GM12878 (cell line): ENCODE data around the gene ATP6V1F. TPM values are rescaled to one million over a fixed set of nuclear protein-coding genes. Genes with fewer than 3 reads are reported as not detected.

ENCODE experiments used
- BCL11A ChIP-seq: IDR thresholded peaks from 2 replicates; pipeline ENCODE4 v1.6.1; 2011; ENCODE audit warnings: low read depth, low read length
- CBX3 ChIP-seq: fragments of 200-600 bp; sonication (generic); IDR thresholded peaks from 2 replicates; pipeline ENCODE4 v1.6.1; 2016; ENCODE audit warnings: low read depth, borderline replicate concordance
- CTCF ChIP-seq, 3 experiments: IDR thresholded peaks in 2 of 3; conservative IDR thresholded peaks in 1 of 3; 2 replicates each; pipeline ENCODE4 v1.5.1; 2011; ENCODE audit warnings: low read depth in 3 of 3, low read length in 3 of 3, mild to moderate bottlenecking in 3 of 3, control low read depth in 2 of 3, moderate library complexity in 2 of 3, inconsistent platforms in 1 of 3, mixed read lengths in 1 of 3; ENCODE audit not compliant: control insufficient read depth in 2 of 3, insufficient read depth in 1 of 3; ENCODE audit errors: extremely low read depth in 1 of 3
- HCFC1 ChIP-seq: fragments of 150-350 bp; IDR thresholded peaks from 2 replicates; pipeline ENCODE4 v1.6.1; 2014; ENCODE audit warnings: low read length
- MLLT1 ChIP-seq: fragments of 450-650 bp; IDR thresholded peaks from 2 replicates; pipeline ENCODE4 v1.6.1; 2016; ENCODE audit warnings: mild to moderate bottlenecking
- NBN ChIP-seq: fragments of 450-650 bp; IDR thresholded peaks from 2 replicates; pipeline ENCODE4 v1.6.1; 2016
- RB1 ChIP-seq: fragments of 450-650 bp; formaldehyde crosslinking; IDR thresholded peaks from 2 replicates; pipeline ENCODE4 v1.6.1; 2017; ENCODE audit warnings: mild to moderate bottlenecking, borderline replicate concordance
- RELA ChIP-seq: fragments of 450-650 bp; IDR thresholded peaks from 2 replicates; pipeline ENCODE4 v1.8.0; 2014; ENCODE audit warnings: borderline replicate concordance; ENCODE audit not compliant: partially characterized antibody
- SIX5 ChIP-seq: IDR thresholded peaks from 2 replicates; pipeline ENCODE4 v1.6.1; 2011; ENCODE audit warnings: mild to moderate bottlenecking, low read depth, low read length, moderate library complexity; ENCODE audit not compliant: severe bottlenecking
- USF2 ChIP-seq: IDR thresholded peaks from 2 replicates; pipeline ENCODE4 v1.6.1; 2011; ENCODE audit warnings: low read depth, low read length, improper control_type of control experiment, borderline replicate concordance
- ZNF24 ChIP-seq: fragments of 450-650 bp; IDR thresholded peaks from 2 replicates; pipeline ENCODE4 v1.6.1; 2017; ENCODE audit warnings: antibody characterized with exemption, mild to moderate bottlenecking
- ZSCAN29 ChIP-seq: fragments of 450-650 bp; IDR thresholded peaks from 2 replicates; pipeline ENCODE4 v1.6.1; 2017; ENCODE audit warnings: mild to moderate bottlenecking, moderate library complexity
- polyA plus RNA-seq, 11 experiments: library from polyadenylated mRNA; depleted of rRNA in 4 of 11; unstranded in 6 of 11; stranded (reverse) in 5 of 11; fragments of >200 nt; fragmentation: Nextera tagmentation in 4 of 11; fragmentation: Illumina TruSeq in 1 of 11; extraction: Ambion mirVana in 4 of 11; extraction: Trizol in 1 of 11; gene quantifications; 1 replicate in 1 of 11; 2 replicates in 10 of 11; pipeline versions ENCODE4 v1.2.1 to v1.2.3, GENCODE V29; 2011 to 2016; ENCODE audit warnings: inconsistent platforms in 2 of 11, missing spikeins in 2 of 11, low read depth in 1 of 11
- total RNA-seq, 4 experiments: library from RNA; depleted of rRNA in 3 of 4; stranded (reverse); fragments of >200 nt in 3 of 4; fragmentation: Illumina TruSeq in 1 of 4; extraction: Trizol in 1 of 4; gene quantifications; 2 replicates each; pipeline versions ENCODE4 v1.2.1 to v1.2.3, GENCODE V29; 2013 to 2021

Gene ATP6V1F
- total and polyA plus RNA-seq, 10 of the 15 experiments (the other 5 are each of a cell fraction or from before 2014, with no cell fraction given): 111 to 343 (median 203) TPM

GRCh38 chr7:128862571-128863432 is at the start of gene ATP6V1F (continued):
- TF ChIP-seq ZNF24: peak; percentile 100
- peak; percentile 80 for TF ChIP-seq SIX5
- peak; percentile 64 for TF ChIP-seq RELA
- no peak for TF ChIP-seq RB1
- no peak for TF ChIP-seq BCL11A
- TF ChIP-seq HCFC1: peak; percentile 91
- TF ChIP-seq MLLT1: peak; percentile 68
- no peak for TF ChIP-seq CTCF (IDR thresholded peaks at IDR 0.05 in 2 of 3, conservative IDR thresholded peaks at IDR 0.05 in 1 of 3; ENCODE audit: control insufficient read depth in 2 of 3, extremely low read depth in 1 of 3, insufficient read depth in 1 of 3, low read depth in 3 of 3, low read length in 3 of 3)
- TF ChIP-seq USF2: no peak
- no peak for TF ChIP-seq ZSCAN29
- TF ChIP-seq NBN: peak; percentile 69; the same call in 1 of the 2 replicates
- no peak for TF ChIP-seq CBX3
- TF ChIP-seq, all 136 proteins: peak for 25
